Activated gamma-delta T cell treated with anti-CD3 and anti-CD28 coated beads, Interleukin-2, amount 50 U/mL, for 16 hours (primary cell): ENCODE results near the gene SLC25A43.
"Not testable (repeated sequence)": the region's sequence is repeated elsewhere in the genome, so short reads cannot be mapped to it uniquely, and the experiment has no call there.

Experiments used
- DNase-seq: peaks from one replicate; pipeline ENCODE4 v3.0.0-alpha.2; 2020; ENCODE audit warnings: low read depth

Gene SLC25A43

GRCh38 chrX:119398974-119399771, at the start of gene SLC25A43:
SLC25A43 (plus strand) TSS chrX:119399336; CDS start chrX:119399404, 68 bp downstream.
- DNase-seq: no peak

DNA sequence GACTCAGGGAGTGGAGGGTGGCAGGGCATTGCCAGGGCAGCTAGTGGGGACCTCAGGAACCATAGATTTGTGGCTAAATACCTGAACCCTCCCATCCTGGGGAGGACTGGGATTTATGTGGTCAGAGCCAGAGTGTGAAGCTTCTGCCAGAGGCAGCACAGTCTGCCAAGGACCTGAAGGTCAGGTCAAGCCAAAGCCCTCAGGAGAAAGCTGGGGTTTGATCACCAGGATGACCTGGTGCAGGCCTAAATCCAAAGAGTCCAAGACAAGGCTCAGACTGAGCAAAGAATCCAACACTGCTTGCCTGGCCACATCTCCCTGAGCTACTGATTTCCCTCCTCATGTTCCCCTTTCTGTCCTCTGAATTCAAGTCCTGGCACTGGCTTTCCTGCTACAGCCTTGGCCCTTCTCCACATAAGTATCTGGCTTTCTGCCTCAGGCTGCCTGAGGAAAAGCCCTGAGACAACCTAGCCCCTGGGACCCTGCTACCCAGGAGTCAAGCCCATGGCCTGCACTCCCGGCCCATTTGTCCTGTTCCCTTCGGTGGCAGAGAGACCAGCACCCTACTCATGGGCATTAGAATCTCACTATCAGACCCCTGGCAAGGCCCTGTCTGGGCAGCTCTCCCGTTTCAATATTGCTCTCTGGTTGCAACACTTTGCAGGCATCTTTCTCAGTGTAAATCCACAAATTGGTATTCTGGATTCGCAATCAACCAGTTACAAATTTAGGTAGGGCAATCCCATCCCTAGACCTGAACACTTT, 39.3 kb upstream of the SLC25A43 start:
- no peak for DNase-seq

- DNase-seq: not testable (repeated sequence)
These were observed 37.7 kb upstream of the SLC25A43 start for GRCh38 chrX:119361451-119361850.

DNA sequence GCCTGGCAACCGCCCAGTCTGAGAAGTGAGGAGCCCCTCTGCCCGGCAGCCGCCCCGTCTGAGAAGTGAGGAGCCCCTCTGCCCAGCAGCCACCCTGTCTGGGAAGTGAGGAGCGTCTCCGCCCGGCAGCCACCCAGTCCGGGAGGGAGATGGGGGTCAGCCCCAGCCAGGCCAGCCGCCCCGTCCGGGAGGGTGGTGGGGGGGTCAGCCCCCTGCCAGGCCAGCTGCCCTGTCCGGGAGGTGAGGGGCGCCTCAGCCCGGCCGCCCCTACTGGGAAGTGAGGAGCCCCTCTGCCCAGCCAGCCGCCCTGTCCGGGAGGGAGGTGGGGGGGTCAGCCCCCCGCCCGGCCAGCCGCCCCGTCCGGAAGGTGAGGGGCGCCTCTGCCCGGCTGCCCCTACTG, 37.1 kb upstream of the SLC25A43 start:
- not testable (repeated sequence) for DNase-seq

- no peak for DNase-seq
These were observed 35.7 kb upstream of the SLC25A43 start for GRCh38 chrX:119363391-119363790.

- DNase-seq: not testable (repeated sequence)
These were observed 27.3 kb upstream of the SLC25A43 start for GRCh38 chrX:119371861-119372260.

GRCh38 chrX:119374736-119375135, 24.4 kb upstream of the SLC25A43 start:
- no peak for DNase-seq

DNA sequence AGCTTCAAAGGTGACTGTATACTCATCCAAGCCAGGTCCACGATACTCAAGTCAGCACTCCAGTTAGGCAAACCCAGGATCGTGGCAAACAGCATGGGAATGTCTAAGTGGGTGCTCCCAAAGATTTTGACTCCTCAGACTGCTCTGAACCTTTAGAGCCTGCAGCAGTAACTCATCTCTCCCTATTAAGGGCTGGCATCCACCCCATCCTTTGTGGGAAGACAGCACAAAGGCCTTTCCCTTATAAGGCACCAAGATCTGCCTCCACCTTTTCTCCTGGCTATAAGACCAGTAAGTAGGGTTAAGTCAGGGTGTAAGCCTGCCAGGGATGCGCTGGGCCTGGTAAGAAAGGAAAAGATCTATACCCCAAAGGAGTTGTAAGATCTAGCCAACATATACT, 23.6 kb upstream of the SLC25A43 start:
- no peak for DNase-seq

- no peak for DNase-seq
These were observed 22.8 kb upstream of the SLC25A43 start for GRCh38 chrX:119376312-119376711.

GRCh38 chrX:119381349-119381944, 17.7 kb upstream of the SLC25A43 start:
- no peak for DNase-seq

- no peak for DNase-seq
These were observed 16.5 kb upstream of the SLC25A43 start for GRCh38 chrX:119382606-119383005.

DNA sequence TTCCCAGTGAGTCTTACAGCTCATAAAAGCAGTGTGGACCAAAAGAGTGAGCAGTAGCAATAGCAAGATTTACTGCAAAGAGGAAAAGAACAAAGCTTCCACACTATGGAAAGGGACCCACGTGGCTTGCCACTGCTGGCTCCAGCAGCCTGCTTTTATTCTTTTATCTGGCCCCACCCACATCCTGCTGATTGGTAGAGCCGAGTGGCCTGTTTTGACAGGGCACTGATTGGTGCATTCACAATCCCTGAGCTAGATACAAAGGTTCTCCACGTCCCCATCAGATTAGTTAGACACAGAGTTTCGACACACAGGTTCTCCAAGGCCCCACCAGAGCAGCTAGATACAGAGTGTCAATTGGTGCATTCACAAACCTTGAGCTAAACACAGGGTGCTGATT, 12.5 kb upstream of the SLC25A43 start:
- DNase-seq: not testable (repeated sequence)

GRCh38 chrX:119387426-119387825, 11.7 kb upstream of the SLC25A43 start:
- DNase-seq: not testable (repeated sequence)

DNA sequence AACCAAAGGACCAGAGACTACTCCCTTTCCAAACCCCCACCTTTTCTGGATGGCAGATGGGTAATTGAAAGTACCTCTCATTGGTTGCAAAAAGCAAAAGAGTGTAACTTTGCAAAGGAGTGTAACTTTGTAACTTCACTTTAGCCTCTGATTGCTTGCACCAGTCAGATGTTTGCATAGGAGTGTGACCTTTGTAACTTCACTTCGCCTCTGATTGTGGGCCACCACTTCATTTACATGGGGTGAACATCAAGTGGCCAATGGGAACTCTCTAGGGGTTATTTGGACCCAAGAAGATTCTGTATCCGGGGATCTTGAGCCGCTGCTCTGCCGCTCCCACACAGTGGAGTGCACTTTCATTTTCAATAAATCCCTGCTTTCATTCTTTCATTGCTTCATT, 9.9 kb upstream of the SLC25A43 start:
- DNase-seq: no peak

DNA sequence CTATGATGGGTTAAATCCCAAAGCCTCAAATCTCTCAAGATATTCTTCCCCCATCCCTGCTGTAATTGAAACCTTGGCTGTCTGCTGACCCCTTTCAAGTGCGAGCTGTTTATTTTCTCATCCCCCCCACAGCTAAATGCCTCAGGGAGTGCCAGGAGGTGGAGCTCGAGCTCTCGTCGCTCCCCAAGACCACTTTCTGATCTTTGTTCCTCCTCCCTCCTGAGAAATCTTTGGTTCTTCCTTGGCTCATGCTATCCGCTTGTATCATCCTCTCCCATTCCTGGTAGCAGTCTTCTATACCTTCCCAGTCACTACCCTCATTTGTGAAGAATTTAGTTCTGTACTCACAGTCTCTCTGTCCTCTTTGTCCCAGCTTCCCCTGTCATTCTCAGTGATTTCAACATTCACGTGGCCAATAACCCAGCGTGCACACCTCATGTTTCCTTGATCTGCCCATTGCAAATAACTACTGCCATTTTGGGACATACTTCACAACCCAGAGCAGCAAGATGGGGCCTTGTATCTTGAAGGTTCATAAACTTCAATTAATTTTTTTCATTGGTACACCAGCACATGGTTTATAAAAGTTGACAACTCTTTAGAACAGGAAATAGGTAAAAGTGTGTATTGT, 9.2 kb upstream of the SLC25A43 start:
- no peak for DNase-seq

DNA sequence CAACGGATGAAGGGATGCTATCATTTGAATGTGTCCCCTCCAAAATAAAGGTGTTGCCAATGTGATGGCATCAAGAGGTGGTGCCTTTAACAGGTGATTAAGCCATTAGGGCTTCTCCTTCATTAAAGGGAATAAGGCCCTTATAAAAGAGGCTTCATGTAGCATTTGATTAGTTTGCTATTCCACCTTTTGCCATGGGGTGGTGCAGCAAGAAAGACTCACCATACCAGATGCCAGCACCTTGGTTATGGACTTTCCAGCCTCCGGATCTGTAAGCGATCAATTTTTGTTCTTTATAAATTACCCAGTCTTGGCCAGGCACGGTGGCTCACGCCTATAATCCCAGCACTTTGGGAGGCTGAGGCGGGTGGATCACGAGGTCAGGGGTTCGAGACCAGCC, 7.9 kb upstream of the SLC25A43 start:
- DNase-seq: no peak

DNA sequence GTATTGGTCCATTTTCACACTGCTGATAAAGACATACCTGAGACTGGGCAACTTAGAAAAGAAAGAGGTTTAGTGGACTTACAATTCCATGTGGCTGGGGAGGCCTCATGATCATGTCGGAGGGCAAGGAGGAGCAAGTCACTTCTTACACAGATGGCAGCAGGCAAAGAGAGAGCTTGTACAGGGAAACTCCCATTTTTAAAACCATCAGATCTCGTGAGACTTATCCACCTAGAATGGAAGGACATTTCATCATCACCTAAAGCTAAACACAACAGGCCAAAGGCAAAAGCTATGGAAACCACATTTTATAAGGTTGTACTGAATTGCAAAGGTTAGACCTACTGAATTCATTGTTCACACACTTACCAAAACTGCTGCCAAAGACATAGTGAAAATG, 6.0 kb upstream of the SLC25A43 start:
- no peak for DNase-seq

GRCh38 chrX:119398587-119398973, 556 bp upstream of the SLC25A43 start:
- no peak for DNase-seq

DNA sequence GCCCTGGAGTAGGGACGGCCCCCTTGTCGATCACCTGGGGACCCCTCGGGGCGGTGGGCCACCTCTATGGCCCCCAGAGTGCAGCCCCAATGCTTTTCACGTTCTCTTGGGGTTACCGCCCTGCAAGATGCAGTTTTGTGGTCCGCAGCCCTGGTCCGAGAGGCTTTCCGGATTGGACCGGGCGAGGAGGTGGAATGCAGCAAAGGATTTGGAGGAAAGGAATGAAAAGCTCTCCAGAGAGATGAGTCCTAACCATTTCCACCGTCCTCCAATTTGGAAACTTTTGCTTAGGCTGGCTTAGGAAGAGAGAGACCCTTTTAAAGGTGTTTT, 601 bp downstream of the SLC25A43 start:
- DNase-seq: no peak

- no peak for DNase-seq
These were observed 2.4 kb downstream of the SLC25A43 start for GRCh38 chrX:119401569-119401968.

- no peak for DNase-seq
These were observed 3.5 kb downstream of the SLC25A43 start for GRCh38 chrX:119402588-119402987.

DNA sequence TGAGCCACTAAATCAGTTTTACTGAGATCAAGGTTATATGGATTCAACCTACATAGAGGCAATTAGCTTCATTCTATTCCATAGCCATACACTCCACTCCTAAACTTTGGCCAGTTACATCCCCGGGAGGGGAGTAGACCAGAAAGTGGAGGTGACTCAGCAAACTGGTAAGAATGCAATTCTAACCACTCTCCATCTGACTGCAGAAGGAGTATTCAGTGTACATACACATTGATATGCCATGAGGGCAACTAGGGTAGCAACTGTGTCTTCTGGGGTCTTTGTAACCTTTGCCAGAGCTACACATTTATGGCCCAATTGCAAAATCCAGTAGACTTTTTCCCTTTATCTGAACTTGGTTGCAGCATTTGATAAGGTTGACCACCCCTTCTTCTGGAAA, 7.6 kb downstream of the SLC25A43 start:
- DNase-seq: no peak

DNA sequence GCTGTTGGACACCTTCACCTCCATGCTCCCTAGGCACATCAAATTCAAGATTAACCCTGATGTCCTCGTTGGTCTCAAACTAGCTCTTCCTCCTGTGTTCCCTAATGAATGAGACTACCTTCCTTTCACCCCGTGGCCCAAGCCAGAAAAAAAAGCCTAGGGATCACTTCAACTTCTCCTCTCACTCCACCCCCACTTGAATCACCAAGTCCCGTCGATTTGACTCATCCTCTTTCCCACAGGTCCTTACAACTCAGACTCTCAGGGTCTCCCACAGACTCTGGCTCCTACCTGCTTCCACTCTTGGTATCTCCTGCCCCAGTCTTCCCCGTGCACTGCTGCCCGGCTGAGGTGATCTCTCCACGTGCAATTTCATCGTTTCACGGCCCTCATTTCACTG, 8.5 kb downstream of the SLC25A43 start:
- no peak for DNase-seq
